ENCODE measurements around the gene GSK3B. TPM values are rescaled to one million over a fixed set of nuclear protein-coding genes. Genes with fewer than 3 reads are reported as not detected.

GSK3B gene
- total and polyA plus RNA-seq, 10 of the 15 experiments (the other 5 are each of a cell fraction or from before 2014, with no cell fraction given), result 8.5 to 49.8 (median 25.5) TPM

- no peak for TF ChIP-seq PRDM15 (CRISPR knock-in tag; IDR thresholded peaks at IDR 0.05)
- no peak for TF ChIP-seq IKZF2 (IDR thresholded peaks at IDR 0.05)
- TF ChIP-seq CREM (IDR thresholded peaks at IDR 0.05; ENCODE audit: low read depth), result no peak
- TF ChIP-seq RAD21 (IDR thresholded peaks at IDR 0.05; ENCODE audit: insufficient read depth, low read depth, low read length), result no peak
Measured at GRCh38 chr3:119898478-119899191, 195.6 kb downstream of the GSK3B start (continued).

GRCh38 chr3:119894195-119894594 is 200.1 kb downstream of the GSK3B start:
- ChIA-PET POLR2A (no interaction called here), RAD21 (ENCODE audit: unreplicated experiment) (interaction anchor here (0.9 to 1.9 kb wide), 8 partner anchors 17 to 524 kb away, joined by 3 to 18 read pairs (median 4); no protein-coding TSS in a partner anchor), CTCF (interaction anchor here (0.7 to 4.7 kb wide), 11 partner anchors 10 to 664 kb away, joined by 3 to 66 read pairs (median 5); no protein-coding TSS in a partner anchor), SMC1A (ENCODE audit: uncharacterized antibody, unreplicated experiment) (interaction anchor here (0.6 to 5.0 kb wide), 10 partner anchors 11 to 327 kb away, joined by 3 to 81 read pairs (median 4); no protein-coding TSS in a partner anchor)
- Histone ChIP-seq H3K9ac (ENCODE audit: control insufficient read depth, insufficient read depth, low read length) (no peak overlapping the region), H3K27me3 (replicated peaks in 1 of 2; ENCODE audit: control insufficient read depth in 2 of 2, insufficient read depth in 2 of 2, low read length in 1 of 2) (no peaks in the 10 kb centered on the region), H3K4me2 (ENCODE audit: control insufficient read depth, insufficient read depth) (no peak overlapping the region), H3K9me3 (replicated peaks; ENCODE audit: control insufficient read depth, insufficient read depth, low read length) (no peaks in the 10 kb centered on the region; the same call in 1 of the 3 replicates), H3K4me1 (ENCODE audit: control insufficient read depth, insufficient read depth, low read length) (no peaks in the 10 kb centered on the region), H3K4me3 (no peak overlapping the region), H3K27ac (ENCODE audit: control insufficient read depth, insufficient read depth) (no peak overlapping the region), H3K36me3 (ENCODE audit: control insufficient read depth in 2 of 2, insufficient read depth in 2 of 2, low read length in 1 of 2) (peaks cover 0 to 5% of the 10 kb centered on the region in 2 experiments; a peak in 1 of 4 replicates), H3K79me2 (ENCODE audit: control insufficient read depth, insufficient read depth, low read length) (no peaks in the 10 kb centered on the region), H2AFZ (ENCODE audit: control insufficient read depth, low read depth, low read length) (no peak overlapping the region), H4K20me1 (ENCODE audit: control insufficient read depth, insufficient read depth) (no peaks in the 10 kb centered on the region)
- intact Hi-C loops (cut with micrococcal nuclease; ENCODE audit: unreplicated experiment), result loop anchor here (5.0 kb wide), 2 partner anchors 348 to 523 kb away; no protein-coding TSS in a partner anchor
- FAIRE-seq (no peak), DNase-seq (ENCODE audit: low read depth, low spot score) (no peak), ATAC-seq (peak; percentile 48)
- TF ChIP-seq TCF12 (IDR thresholded peaks at IDR 0.05; ENCODE audit: low read depth, low read length) (no peak), ATF3 (IDR thresholded peaks at IDR 0.05; ENCODE audit: borderline replicate concordance, extremely low read depth, low read depth, low read length) (no peak), E2F8 (IDR thresholded peaks at IDR 0.05; ENCODE audit: low read depth, partially characterized antibody) (no peak), SPI1 (IDR thresholded peaks at IDR 0.05; ENCODE audit: borderline replicate concordance, insufficient read depth, low read depth, low read length) (peak; percentile 35; the same call in 1 of the 2 replicates), ZBTB33 (IDR thresholded peaks at IDR 0.05) (no peak)
- BruUV-seq (replicated peaks), result no TSS peak
- 100% methylated on average over 2 of the region's 2 CpGs for WGBS (ENCODE audit: insufficient coverage, insufficient replicate concordance, low lambda C conversion rate, missing lambda C conversion rate)
- in situ Hi-C loops (cut with MboI), result loop anchor here (10.0 kb wide), 1 partner anchor 521 kb away; no protein-coding TSS in a partner anchor
